GM12878 (cell line): ENCODE data around the gene VEPH1. TPM values are rescaled to one million over a fixed set of nuclear protein-coding genes. Genes with fewer than 3 reads are reported as not detected.

Experiments used
- ATAC-seq: fragments of 200-7000 bp; cut with Tn5 transposase; 3 replicates; pipeline ENCODE4 v1.9.1; 2020; ENCODE audit warnings: mild to moderate bottlenecking, moderate library complexity
- BruUV-seq: library from RNA; stranded (reverse); fragments of 400-500 nt; replicated peaks from 2 replicates; lab custom pipeline; 2021; lab: Mats Ljungman, UMichigan
- CTCF ChIA-PET: fragments of 300-600 bp; sonication (Branson Sonifier 250); formaldehyde crosslinking; extraction: SDS; loops from one replicate; lab custom pipeline; 2021; ENCODE audit warnings: inconsistent platforms; lab: Yijun Ruan, JAX
- POLR2A ChIA-PET: fragments of 350-600 bp; formaldehyde crosslinking; extraction: SDS; loops from one replicate; lab custom pipeline; 2021; ENCODE audit warnings: inconsistent platforms; lab: Charles Lee
- RAD21 ChIA-PET: fragments of 300-600 bp; sonication (Branson Sonifier 250); formaldehyde crosslinking; loops from one replicate; lab custom pipeline; 2023; ENCODE audit warnings: antibody characterized with exemption; ENCODE audit not compliant: unreplicated experiment; lab: Charles Lee
- SMC1A ChIA-PET: fragments of 300-600 bp; sonication (Branson Sonifier 250); formaldehyde crosslinking; loops from one replicate; lab custom pipeline; 2023; ENCODE audit not compliant: unreplicated experiment, uncharacterized antibody; lab: Charles Lee
- DNase-seq: peaks from one replicate; pipeline ENCODE4 v3.0.0-alpha.2; 2011; ENCODE audit warnings: low read depth, low spot score
- FAIRE-seq: peaks from 3 replicates; lab custom pipeline; 2011; peaks lifted over from hg19 to GRCh38; lab: Jason Lieb, UNC
- H2AFZ ChIP-seq: 2 replicates; pipeline ENCODE4 v1.6.0; 2011; ENCODE audit warnings: low read depth, low read length, control low read depth; ENCODE audit not compliant: control insufficient read depth
- H3K27ac ChIP-seq: 2 replicates; pipeline ENCODE4 v1.5.1; 2011; ENCODE audit warnings: control low read depth; ENCODE audit not compliant: control insufficient read depth, insufficient read depth
- H3K27me3 ChIP-seq, 2 experiments: replicated peaks in 1 of 2; 2 replicates each; pipeline versions ENCODE4 v1.6.0 to v1.6.1; 2011; ENCODE audit warnings: low read length in 1 of 2; ENCODE audit not compliant: control insufficient read depth in 2 of 2, insufficient read depth in 2 of 2
- H3K36me3 ChIP-seq, 2 experiments: 2 replicates each; pipeline ENCODE4 v1.5.1; 2011; ENCODE audit warnings: low read length in 1 of 2; ENCODE audit not compliant: control insufficient read depth in 2 of 2, insufficient read depth in 2 of 2
- H3K4me1 ChIP-seq: 2 replicates; pipeline ENCODE4 v1.6.1; 2011; ENCODE audit warnings: mild to moderate bottlenecking, low read length, moderate library complexity, mixed read lengths; ENCODE audit not compliant: control insufficient read depth, insufficient read depth
- H3K4me2 ChIP-seq: 2 replicates; pipeline ENCODE4 v1.6.0; 2011; ENCODE audit warnings: control low read depth; ENCODE audit not compliant: control insufficient read depth, insufficient read depth
- H3K4me3 ChIP-seq: fragments of 200-600 bp; sonication (generic); 2 replicates; pipeline ENCODE4 v1.5.1; 2016
- H3K79me2 ChIP-seq: 2 replicates; pipeline ENCODE4 v1.6.0; 2011; ENCODE audit warnings: low read length; ENCODE audit not compliant: control insufficient read depth, insufficient read depth
- H3K9ac ChIP-seq: 2 replicates; pipeline ENCODE4 v1.8.0; 2011; ENCODE audit warnings: low read length, control low read depth, mixed read lengths; ENCODE audit not compliant: control insufficient read depth, insufficient read depth
- H3K9me3 ChIP-seq: replicated peaks from 3 replicates; pipeline ENCODE4 v1.5.1; 2011; ENCODE audit warnings: mild to moderate bottlenecking, low read length; ENCODE audit not compliant: control insufficient read depth, insufficient read depth
- H4K20me1 ChIP-seq: 2 replicates; pipeline ENCODE4 v1.6.0; 2011; ENCODE audit not compliant: control insufficient read depth, insufficient read depth
- BCL3 ChIP-seq: IDR thresholded peaks from 2 replicates; pipeline ENCODE4 v1.6.1; 2011; ENCODE audit warnings: borderline replicate concordance, low read depth, mild to moderate bottlenecking, moderate library complexity, low read length; ENCODE audit not compliant: insufficient read depth, poor library complexity, severe bottlenecking
- CHD4 ChIP-seq: fragments of 200-600 bp; sonication (generic); IDR thresholded peaks from 2 replicates; pipeline ENCODE4 v1.6.1; 2016; ENCODE audit warnings: mild to moderate bottlenecking
- CREB1 ChIP-seq: IDR thresholded peaks from 2 replicates; pipeline ENCODE4 v1.6.1; 2012; ENCODE audit warnings: low read depth, mild to moderate bottlenecking, inconsistent platforms
- DPF2 ChIP-seq: fragments of 450-650 bp; IDR thresholded peaks from 2 replicates; pipeline ENCODE4 v1.6.1; 2017; ENCODE audit warnings: mild to moderate bottlenecking
- E2F8 ChIP-seq: fragments of 450-650 bp; IDR thresholded peaks from 2 replicates; pipeline ENCODE4 v1.6.1; 2018; ENCODE audit warnings: mild to moderate bottlenecking, low read depth, moderate library complexity; ENCODE audit not compliant: partially characterized antibody
- ESRRA ChIP-seq: IDR thresholded peaks from 2 replicates; pipeline ENCODE4 v1.6.1; 2012; ENCODE audit warnings: mild to moderate bottlenecking, low read length, improper control_type of control experiment
- FOS ChIP-seq: IDR thresholded peaks from 3 replicates; pipeline ENCODE4 v1.6.1; 2011; ENCODE audit warnings: borderline replicate concordance; ENCODE audit not compliant: insufficient read length; ENCODE audit errors: extremely low read depth
- HCFC1 ChIP-seq: fragments of 150-350 bp; IDR thresholded peaks from 2 replicates; pipeline ENCODE4 v1.6.1; 2014; ENCODE audit warnings: low read length
- HDGF ChIP-seq: fragments of 450-650 bp; IDR thresholded peaks from 2 replicates; pipeline ENCODE4 v1.6.1; 2016; ENCODE audit warnings: antibody characterized with exemption
- NFYA ChIP-seq: IDR thresholded peaks from 2 replicates; pipeline ENCODE4 v1.6.1; 2011; ENCODE audit warnings: low read depth, mild to moderate bottlenecking, low read length, improper control_type of control experiment, borderline replicate concordance
- RELB ChIP-seq: fragments of 450-650 bp; IDR thresholded peaks from 2 replicates; pipeline ENCODE4 v1.6.1; 2017; ENCODE audit warnings: low read depth, mild to moderate bottlenecking, moderate library complexity
- SIX5 ChIP-seq: IDR thresholded peaks from 2 replicates; pipeline ENCODE4 v1.6.1; 2011; ENCODE audit warnings: mild to moderate bottlenecking, low read depth, low read length, moderate library complexity; ENCODE audit not compliant: severe bottlenecking
- SMAD5 ChIP-seq: IDR thresholded peaks from 2 replicates; pipeline ENCODE4 v1.6.1; 2016; ENCODE audit warnings: antibody characterized with exemption, low read depth
- SUPT20H ChIP-seq: IDR thresholded peaks from 2 replicates; pipeline ENCODE4 v1.6.1; 2011; ENCODE audit warnings: low read depth, mild to moderate bottlenecking, low read length, moderate library complexity, borderline replicate concordance; ENCODE audit not compliant: control insufficient read depth
- ZBTB33 ChIP-seq: fragments of 450-650 bp; IDR thresholded peaks from 2 replicates; pipeline ENCODE4 v1.6.1; 2017; ENCODE audit warnings: mild to moderate bottlenecking
- WGBS: methylation state at CpG from one replicate; pipeline ENCODE4 v1.1.6; 2016; ENCODE audit warnings: low lambda C conversion rate; ENCODE audit not compliant: insufficient replicate concordance, insufficient coverage; ENCODE audit errors: missing lambda C conversion rate; 5-methylcytosine and 5-hydroxymethylcytosine counted together
- in situ Hi-C: fragments of 300-500 bp; cut with MboI; formaldehyde crosslinking; loops from 9 replicates; pipeline ENCODE4 v1.14.3; 2018; ENCODE audit warnings: mixed read lengths
- intact Hi-C: fragments of 100-400 bp; cut with micrococcal nuclease; formaldehyde crosslinking; loops from one replicate; pipeline ENCODE4 v1.14.2; 2022; ENCODE audit not compliant: unreplicated experiment
- polyA plus RNA-seq, 11 experiments: library from polyadenylated mRNA; depleted of rRNA in 4 of 11; unstranded in 6 of 11; stranded (reverse) in 5 of 11; fragments of >200 nt; fragmentation: Nextera tagmentation in 4 of 11; fragmentation: Illumina TruSeq in 1 of 11; extraction: Ambion mirVana in 4 of 11; extraction: Trizol in 1 of 11; gene quantifications; 1 replicate in 1 of 11; 2 replicates in 10 of 11; pipeline versions ENCODE4 v1.2.1 to v1.2.3, GENCODE V29; 2011 to 2016; ENCODE audit warnings: inconsistent platforms in 2 of 11, missing spikeins in 2 of 11, low read depth in 1 of 11
- total RNA-seq, 4 experiments: library from RNA; depleted of rRNA in 3 of 4; stranded (reverse); fragments of >200 nt in 3 of 4; fragmentation: Illumina TruSeq in 1 of 4; extraction: Trizol in 1 of 4; gene quantifications; 2 replicates each; pipeline versions ENCODE4 v1.2.1 to v1.2.3, GENCODE V29; 2013 to 2021

The VEPH1 gene
- total and polyA plus RNA-seq, 10 of the 15 experiments (the other 5 are each of a cell fraction or from before 2014, with no cell fraction given), result 0.04 to 0.26 (median 0.17) TPM; not detected in 7

GRCh38 chr3:157530637-157531300, 27.6 kb upstream of the VEPH1 start:
- TF ChIP-seq DPF2 (no peak), CHD4 (no peak), FOS (no peak), SUPT20H (no peak), SMAD5 (no peak), ESRRA (no peak), BCL3 (no peak), E2F8 (no peak), RELB (no peak), NFYA (no peak), HCFC1 (no peak), CREB1 (no peak), ZBTB33 (no peak), SIX5 (no peak), HDGF (no peak)
- H3K27ac ChIP-seq, result no peak overlapping the region
- no peaks in the 10 kb centered on the region for H3K4me1 ChIP-seq
- ChIA-PET RAD21 (interaction anchor here (4.8 kb wide), 1 partner anchor 43 kb away, joined by 56 read pairs; no protein-coding TSS in a partner anchor), SMC1A (interaction anchor here (4.8 kb wide), 1 partner anchor 43 kb away, joined by 78 read pairs; no protein-coding TSS in a partner anchor), POLR2A (no interaction called here), CTCF (interaction anchor here (0.6 to 7.6 kb wide), 4 partner anchors 35 to 44 kb away, joined by 3 to 181 read pairs (median 18); no protein-coding TSS in a partner anchor)
- H3K9me3 ChIP-seq, result no peaks in the 10 kb centered on the region
- H3K79me2 ChIP-seq, result no peaks in the 10 kb centered on the region
- ATAC-seq (no peak), FAIRE-seq (no peak), DNase-seq (no peak)
- H4K20me1 ChIP-seq, result no peaks in the 10 kb centered on the region; the same call in 1 of the 2 replicates
- H3K9ac ChIP-seq, result no peak overlapping the region
- H3K27me3 ChIP-seq, result no peaks in the 10 kb centered on the region
- no TSS peak for BruUV-seq
- H3K4me2 ChIP-seq, result no peak overlapping the region
- intact Hi-C loops, result no loop called here
- WGBS, result 34% methylated on average over 5 of the region's 5 CpGs
- H2AFZ ChIP-seq, result no peak overlapping the region
- H3K36me3 ChIP-seq, result no peaks in the 10 kb centered on the region
- H3K4me3 ChIP-seq, result no peak overlapping the region
- in situ Hi-C loops, result no loop called here
